Tibial nerve (tissue), 3 donors: Measurements from ENCODE around the gene RAC2.

Experiments
- CTCF ChIP-seq, 5 experiments: fragments of 200-600 bp in 3 of 5; fragments of 450-650 bp in 2 of 5; sonication (generic) in 3 of 5; IDR thresholded peaks; one replicate each; pipeline ENCODE4 v1.5.1; 2016 to 2019; ENCODE audit warnings: antibody characterized with exemption in 5 of 5, mild to moderate bottlenecking in 3 of 5, moderate library complexity in 2 of 5
- POLR2A ChIP-seq, 2 donors: fragments of 450-650 bp; IDR thresholded peaks; one replicate each; pipeline ENCODE4 v1.6.1; 2017; ENCODE audit warnings: antibody characterized with exemption in 2 of 2, mild to moderate bottlenecking in 2 of 2, moderate library complexity in 2 of 2

GRCh38 chr22:37211866-37212173, 32.2 kb downstream of the RAC2 start:
- TF ChIP-seq CTCF (IDR thresholded peaks at IDR 0.05) (no peak), POLR2A (IDR thresholded peaks at IDR 0.05) (no peak)
